ENCODE measurements around the gene GEMIN4. TPM values are rescaled to one million over a fixed set of nuclear protein-coding genes. Genes with fewer than 3 reads are reported as not detected.
A peak's percentile ranks its signal among the peaks of the same experiment; 100 is the strongest.

The GEMIN4 gene
- polyA plus RNA-seq, 1 of the 3 experiments (the other 2 are of a cell fraction) = 12.5 TPM

DNA sequence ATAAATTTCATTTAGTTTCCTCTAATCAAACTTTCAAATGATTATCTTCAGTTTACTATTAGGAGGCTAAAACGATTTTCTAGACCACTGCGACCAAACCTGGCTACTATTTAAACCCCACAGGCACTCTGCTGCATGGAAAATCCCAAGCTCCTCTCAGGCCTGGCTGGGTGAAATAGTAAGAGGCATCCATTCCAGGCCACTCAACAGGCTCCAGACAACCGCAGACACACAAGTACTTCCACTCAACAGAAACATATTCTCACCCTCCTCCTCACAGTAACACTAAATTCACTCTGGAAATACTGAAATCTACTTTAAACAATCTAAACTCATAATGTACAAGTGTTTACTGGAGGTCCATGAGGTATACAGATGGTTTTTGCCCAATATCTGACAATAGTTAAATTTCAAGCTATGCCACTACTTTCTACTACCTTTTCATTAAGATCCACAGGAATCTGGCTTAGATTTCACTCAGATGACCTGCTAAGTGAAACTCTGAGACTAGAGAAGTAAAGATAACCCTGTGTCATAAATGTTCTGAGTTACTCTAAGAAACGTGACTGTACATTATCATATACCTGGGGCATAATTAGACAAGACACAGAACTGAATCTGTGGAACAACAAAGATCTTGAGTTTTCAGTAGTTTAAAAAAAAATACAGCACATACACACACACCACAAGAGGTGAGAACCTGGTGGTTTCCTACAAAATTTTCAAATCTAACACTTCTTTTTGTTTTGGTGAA is 47.8 kb downstream of the GEMIN4 start:
- Histone ChIP-seq H3K4me3 (ENCODE audit: low read depth in 2 of 2, low read length in 1 of 2) (no peak overlapping the region), H4K20me1 (ENCODE audit: insufficient read depth) (0 out of 2 replicates have a peak, but pooled peaks cover 9% of the 10 kb centered on the region), H3K79me2 (ENCODE audit: insufficient read depth) (peaks cover 82% of the 10 kb centered on the region), H3K4me1 (ENCODE audit: control insufficient read depth in 1 of 2, insufficient read depth in 2 of 2, low read depth in 1 of 2, low read length in 1 of 2) (peaks cover 4 to 16% of the 10 kb centered on the region in 2 experiments; a peak in 1 of 4 replicates), H3K36me3 (replicated peaks in 1 of 2; ENCODE audit: control insufficient read depth in 1 of 2, insufficient read depth in 2 of 2, low read length in 1 of 2) (peaks cover 12 to 18% of the 10 kb centered on the region in 2 experiments), H3K9ac (no peak overlapping the region), H2AFZ (ENCODE audit: low read depth) (no peak overlapping the region), H3K4me2 (no peak overlapping the region), H3K9me3 (no peaks in the 10 kb centered on the region), H3K27me3 (ENCODE audit: insufficient read depth) (no peaks in the 10 kb centered on the region), H3F3A (replicated peaks; ENCODE audit: insufficient read depth) (peaks cover 7% of the 10 kb centered on the region), H3K27ac (ENCODE audit: low read depth in 2 of 2, low read length in 1 of 2) (peak overlapping the region in 1 of 2 experiments; percentile 20; a peak in 2 of 4 replicates), H3K9me2 (no peaks in the 10 kb centered on the region)
- ChIA-PET POLR2A (interaction anchor here (0.6 to 1.4 kb wide), 2 partner anchors 11 to 292 kb away, joined by 5 to 8 read pairs; no protein-coding TSS in a partner anchor), CTCF (interaction anchor here (1.1 to 12.1 kb wide), 6 partner anchors 8 to 293 kb away, joined by 3 to 255 read pairs (median 5); partner anchors contain the start of gene TIMM22)
- TF ChIP-seq, protein P1, sequence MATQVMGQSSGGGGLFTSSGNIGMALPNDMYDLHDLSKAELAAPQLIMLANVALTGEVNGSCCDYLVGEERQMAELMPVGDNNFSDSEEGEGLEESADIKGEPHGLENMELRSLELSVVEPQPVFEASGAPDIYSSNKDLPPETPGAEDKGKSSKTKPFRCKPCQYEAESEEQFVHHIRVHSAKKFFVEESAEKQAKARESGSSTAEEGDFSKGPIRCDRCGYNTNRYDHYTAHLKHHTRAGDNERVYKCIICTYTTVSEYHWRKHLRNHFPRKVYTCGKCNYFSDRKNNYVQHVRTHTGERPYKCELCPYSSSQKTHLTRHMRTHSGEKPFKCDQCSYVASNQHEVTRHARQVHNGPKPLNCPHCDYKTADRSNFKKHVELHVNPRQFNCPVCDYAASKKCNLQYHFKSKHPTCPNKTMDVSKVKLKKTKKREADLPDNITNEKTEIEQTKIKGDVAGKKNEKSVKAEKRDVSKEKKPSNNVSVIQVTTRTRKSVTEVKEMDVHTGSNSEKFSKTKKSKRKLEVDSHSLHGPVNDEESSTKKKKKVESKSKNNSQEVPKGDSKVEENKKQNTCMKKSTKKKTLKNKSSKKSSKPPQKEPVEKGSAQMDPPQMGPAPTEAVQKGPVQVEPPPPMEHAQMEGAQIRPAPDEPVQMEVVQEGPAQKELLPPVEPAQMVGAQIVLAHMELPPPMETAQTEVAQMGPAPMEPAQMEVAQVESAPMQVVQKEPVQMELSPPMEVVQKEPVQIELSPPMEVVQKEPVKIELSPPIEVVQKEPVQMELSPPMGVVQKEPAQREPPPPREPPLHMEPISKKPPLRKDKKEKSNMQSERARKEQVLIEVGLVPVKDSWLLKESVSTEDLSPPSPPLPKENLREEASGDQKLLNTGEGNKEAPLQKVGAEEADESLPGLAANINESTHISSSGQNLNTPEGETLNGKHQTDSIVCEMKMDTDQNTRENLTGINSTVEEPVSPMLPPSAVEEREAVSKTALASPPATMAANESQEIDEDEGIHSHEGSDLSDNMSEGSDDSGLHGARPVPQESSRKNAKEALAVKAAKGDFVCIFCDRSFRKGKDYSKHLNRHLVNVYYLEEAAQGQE (IDR thresholded peaks at IDR 0.05; ENCODE audit: low read depth, low read length) = no peak
- TF ChIP-seq GATA2 (CRISPR knock-in tag; IDR thresholded peaks at IDR 0.05) (no peak), EP300 (IDR thresholded peaks at IDR 0.05; ENCODE audit: borderline replicate concordance in 1 of 2, low read depth in 1 of 2, low read length in 1 of 2) (no peak), CHD2 (IDR thresholded peaks at IDR 0.05; ENCODE audit: low read length, partially characterized antibody) (no peak), TCF12 (IDR thresholded peaks at IDR 0.05) (peak; percentile 73), ELF1 (IDR thresholded peaks at IDR 0.05) (no peak), NFIC (IDR thresholded peaks at IDR 0.05; ENCODE audit: borderline replicate concordance) (no peak), RFX5 (IDR thresholded peaks at IDR 0.05; ENCODE audit: low read length) (no peak), FOSL2 (IDR thresholded peaks at IDR 0.05; ENCODE audit: borderline replicate concordance, low read depth) (no peak), RCOR1 (IDR thresholded peaks at IDR 0.05; ENCODE audit: low read length) (no peak), GABPA (IDR thresholded peaks at IDR 0.05; ENCODE audit: low read depth) (no peak), SIN3A (IDR thresholded peaks at IDR 0.05; ENCODE audit: borderline replicate concordance, low read depth, low read length) (no peak)
- TF ChIP-seq, protein P2, sequence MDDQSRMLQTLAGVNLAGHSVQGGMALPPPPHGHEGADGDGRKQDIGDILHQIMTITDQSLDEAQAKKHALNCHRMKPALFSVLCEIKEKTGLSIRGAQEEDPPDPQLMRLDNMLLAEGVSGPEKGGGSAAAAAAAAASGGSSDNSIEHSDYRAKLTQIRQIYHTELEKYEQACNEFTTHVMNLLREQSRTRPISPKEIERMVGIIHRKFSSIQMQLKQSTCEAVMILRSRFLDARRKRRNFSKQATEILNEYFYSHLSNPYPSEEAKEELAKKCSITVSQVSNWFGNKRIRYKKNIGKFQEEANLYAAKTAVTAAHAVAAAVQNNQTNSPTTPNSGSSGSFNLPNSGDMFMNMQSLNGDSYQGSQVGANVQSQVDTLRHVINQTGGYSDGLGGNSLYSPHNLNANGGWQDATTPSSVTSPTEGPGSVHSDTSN (IDR thresholded peaks at IDR 0.05) = peak; percentile 32; the same call in 1 of the 2 replicates
- TF ChIP-seq, protein P3, sequence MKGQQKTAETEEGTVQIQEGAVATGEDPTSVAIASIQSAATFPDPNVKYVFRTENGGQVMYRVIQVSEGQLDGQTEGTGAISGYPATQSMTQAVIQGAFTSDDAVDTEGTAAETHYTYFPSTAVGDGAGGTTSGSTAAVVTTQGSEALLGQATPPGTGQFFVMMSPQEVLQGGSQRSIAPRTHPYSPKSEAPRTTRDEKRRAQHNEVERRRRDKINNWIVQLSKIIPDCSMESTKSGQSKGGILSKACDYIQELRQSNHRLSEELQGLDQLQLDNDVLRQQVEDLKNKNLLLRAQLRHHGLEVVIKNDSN (IDR thresholded peaks at IDR 0.05; ENCODE audit: borderline replicate concordance, low read depth) = no peak
- TF ChIP-seq, protein P4, sequence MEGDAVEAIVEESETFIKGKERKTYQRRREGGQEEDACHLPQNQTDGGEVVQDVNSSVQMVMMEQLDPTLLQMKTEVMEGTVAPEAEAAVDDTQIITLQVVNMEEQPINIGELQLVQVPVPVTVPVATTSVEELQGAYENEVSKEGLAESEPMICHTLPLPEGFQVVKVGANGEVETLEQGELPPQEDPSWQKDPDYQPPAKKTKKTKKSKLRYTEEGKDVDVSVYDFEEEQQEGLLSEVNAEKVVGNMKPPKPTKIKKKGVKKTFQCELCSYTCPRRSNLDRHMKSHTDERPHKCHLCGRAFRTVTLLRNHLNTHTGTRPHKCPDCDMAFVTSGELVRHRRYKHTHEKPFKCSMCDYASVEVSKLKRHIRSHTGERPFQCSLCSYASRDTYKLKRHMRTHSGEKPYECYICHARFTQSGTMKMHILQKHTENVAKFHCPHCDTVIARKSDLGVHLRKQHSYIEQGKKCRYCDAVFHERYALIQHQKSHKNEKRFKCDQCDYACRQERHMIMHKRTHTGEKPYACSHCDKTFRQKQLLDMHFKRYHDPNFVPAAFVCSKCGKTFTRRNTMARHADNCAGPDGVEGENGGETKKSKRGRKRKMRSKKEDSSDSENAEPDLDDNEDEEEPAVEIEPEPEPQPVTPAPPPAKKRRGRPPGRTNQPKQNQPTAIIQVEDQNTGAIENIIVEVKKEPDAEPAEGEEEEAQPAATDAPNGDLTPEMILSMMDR (IDR thresholded peaks at IDR 0.05) = no peak
- TF ChIP-seq, protein P5, sequence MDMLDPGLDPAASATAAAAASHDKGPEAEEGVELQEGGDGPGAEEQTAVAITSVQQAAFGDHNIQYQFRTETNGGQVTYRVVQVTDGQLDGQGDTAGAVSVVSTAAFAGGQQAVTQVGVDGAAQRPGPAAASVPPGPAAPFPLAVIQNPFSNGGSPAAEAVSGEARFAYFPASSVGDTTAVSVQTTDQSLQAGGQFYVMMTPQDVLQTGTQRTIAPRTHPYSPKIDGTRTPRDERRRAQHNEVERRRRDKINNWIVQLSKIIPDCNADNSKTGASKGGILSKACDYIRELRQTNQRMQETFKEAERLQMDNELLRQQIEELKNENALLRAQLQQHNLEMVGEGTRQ (IDR thresholded peaks at IDR 0.05; ENCODE audit: borderline replicate concordance, low read depth, low read length) = no peak
- TF ChIP-seq, protein P6, sequence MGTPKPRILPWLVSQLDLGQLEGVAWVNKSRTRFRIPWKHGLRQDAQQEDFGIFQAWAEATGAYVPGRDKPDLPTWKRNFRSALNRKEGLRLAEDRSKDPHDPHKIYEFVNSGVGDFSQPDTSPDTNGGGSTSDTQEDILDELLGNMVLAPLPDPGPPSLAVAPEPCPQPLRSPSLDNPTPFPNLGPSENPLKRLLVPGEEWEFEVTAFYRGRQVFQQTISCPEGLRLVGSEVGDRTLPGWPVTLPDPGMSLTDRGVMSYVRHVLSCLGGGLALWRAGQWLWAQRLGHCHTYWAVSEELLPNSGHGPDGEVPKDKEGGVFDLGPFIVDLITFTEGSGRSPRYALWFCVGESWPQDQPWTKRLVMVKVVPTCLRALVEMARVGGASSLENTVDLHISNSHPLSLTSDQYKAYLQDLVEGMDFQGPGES (IDR thresholded peaks at IDR 0.05; ENCODE audit: low read depth, low read length) = no peak
- TF ChIP-seq, protein P7, sequence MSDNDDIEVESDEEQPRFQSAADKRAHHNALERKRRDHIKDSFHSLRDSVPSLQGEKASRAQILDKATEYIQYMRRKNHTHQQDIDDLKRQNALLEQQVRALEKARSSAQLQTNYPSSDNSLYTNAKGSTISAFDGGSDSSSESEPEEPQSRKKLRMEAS (IDR thresholded peaks at IDR 0.05; ENCODE audit: low read depth) = no peak
- whole genome bisulfite sequencing (ENCODE audit: low lambda C conversion rate) = 67% methylated on average over 4 of the region's 4 CpGs
- DNase-seq = no peak
